GM15510 (cell line): ENCODE measurements around the gene JAZF1.

Experiments
- POLR2A ChIP-seq: IDR thresholded peaks from 3 replicates; pipeline ENCODE4 v1.6.1; 2011; ENCODE audit warnings: borderline replicate concordance; ENCODE audit not compliant: insufficient read length; ENCODE audit errors: extremely low read depth

The JAZF1 gene

DNA sequence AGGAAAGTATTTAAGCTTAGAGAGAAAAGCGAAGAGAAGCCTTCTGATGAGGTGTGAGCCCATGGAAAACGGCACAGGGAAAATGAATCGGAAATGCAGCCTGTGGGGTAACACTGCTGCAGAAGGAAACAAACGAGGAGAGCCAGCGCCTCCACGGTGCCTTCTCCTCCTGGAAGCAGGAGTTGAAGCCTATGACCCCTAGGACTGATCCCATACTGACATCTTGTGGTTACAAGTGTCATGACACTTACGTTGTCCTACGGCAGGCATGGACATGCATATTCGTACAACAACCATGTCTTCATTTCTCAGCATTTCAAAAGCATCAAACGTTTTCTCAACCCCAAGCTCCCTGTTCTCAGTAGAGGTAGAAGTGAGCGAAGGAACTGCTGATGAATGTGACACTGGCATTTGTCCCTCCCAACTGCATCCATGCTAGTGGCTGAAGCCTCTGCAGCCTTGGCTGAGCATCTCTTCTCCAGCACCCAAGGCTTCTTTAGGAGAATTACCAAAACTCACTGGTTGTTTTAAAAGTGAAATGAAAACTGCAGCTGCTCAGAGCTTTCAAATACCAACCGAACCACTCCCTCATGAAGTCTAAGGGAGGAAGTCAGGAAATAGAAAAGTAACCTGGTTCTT lies 160.2 kb downstream of the JAZF1 start:
- no peak for TF ChIP-seq POLR2A

DNA sequence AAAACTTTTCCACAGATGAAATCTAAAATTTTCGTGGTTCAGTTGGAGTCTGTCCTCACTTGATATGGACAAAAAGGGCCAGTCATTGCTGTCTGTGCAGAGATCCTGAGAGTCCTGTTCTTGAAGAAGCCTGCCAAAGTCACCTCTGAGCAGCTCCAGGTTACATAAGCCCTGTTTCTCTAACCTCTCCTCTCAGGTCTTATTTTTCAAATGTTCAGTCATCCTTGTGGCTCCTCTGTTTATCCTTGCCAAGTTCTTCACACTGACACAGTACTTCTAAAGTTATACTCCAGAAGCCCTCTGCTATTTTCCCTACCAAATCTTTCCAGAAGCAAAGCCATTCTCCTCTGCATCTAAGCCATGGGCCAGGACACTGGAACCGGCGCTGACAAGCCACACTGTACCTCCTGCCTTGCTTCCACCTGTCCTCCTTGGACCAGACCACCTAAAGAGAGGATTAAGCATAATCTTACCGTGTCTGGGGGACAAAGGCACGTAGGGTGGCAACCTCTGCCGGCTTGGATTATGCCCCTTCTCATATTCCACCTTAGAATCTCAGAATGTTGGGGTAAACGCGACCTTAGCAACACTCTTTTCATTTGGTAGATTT lies 161.6 kb downstream of the JAZF1 start:
- no peak for TF ChIP-seq POLR2A

DNA sequence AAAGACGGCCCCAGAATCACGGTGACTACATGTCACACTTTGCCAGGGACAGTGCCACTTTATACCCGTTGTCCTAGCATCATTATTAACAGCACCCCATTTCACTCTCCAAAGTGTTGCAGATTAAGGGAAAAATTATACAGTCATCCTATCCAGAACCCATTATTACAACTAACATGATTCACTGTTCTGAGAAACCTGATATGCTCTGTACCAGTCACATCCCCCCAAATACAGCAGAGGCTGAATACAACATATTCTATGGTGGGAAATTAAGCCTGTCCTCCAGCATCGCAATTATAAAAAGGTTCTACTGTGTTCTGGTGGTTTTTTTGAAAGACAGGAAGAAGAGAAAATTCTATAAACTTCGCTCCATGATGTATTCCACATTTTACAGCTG lies 162.1 kb downstream of the JAZF1 start:
- TF ChIP-seq POLR2A = no peak

DNA sequence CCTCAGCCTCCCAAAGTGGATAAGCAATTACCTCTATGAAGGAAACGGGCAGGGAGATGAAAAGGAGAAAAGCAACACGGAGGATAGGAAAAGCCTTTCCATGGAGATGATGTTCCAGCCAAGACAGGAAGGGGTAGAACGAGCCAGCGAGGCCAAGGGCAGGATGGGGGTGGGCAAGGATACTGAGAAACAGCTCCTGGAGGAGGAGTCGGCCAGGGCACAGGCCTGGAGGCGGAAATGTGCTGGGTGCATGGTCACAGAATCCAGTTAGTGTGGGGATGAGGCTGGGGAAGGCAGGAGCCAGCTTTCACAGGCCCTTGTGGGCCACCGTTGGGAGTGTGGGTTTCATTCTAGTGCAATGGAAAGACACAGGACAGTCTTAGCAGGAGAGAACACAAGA lies 162.6 kb downstream of the JAZF1 start:
- TF ChIP-seq POLR2A = no peak

DNA sequence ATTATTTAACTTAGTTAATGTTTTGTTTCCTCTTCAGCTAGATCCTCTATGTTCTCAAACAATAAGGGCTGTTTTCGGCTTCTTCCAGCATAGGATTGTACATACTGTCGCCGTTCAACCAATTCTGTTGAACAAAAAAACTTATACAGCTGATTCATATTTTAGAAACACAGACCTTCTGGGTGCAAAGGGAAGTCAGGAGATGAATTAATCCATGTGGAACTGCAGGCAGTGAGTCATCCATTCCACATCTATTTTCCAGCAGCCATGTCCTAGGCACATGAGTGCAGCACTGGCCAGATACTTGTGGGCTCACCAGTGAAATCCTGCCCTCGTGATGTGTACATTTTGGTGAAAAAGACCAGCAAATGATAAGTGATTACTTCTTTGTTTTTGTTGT lies 163.2 kb downstream of the JAZF1 start:
- TF ChIP-seq POLR2A = no peak

DNA sequence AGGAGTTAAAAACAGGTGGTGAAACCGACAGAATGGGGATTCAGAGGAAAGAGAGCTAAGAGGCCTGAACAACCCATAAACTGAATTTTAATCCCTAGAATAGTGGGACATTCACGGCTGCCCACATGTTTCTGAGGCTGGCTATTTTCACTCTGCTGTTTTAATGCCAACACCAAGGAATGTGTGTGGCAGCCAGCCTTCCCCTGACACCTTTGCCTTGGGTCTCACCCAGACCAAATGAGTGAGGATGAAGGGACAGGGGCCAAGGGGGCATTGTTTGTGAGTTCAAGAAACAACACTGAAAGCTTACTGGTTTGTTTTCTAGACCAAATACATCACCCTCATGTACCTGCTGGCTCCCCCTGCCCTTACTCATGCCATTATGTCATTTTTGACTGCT lies 164.3 kb downstream of the JAZF1 start:
- TF ChIP-seq POLR2A = no peak

DNA sequence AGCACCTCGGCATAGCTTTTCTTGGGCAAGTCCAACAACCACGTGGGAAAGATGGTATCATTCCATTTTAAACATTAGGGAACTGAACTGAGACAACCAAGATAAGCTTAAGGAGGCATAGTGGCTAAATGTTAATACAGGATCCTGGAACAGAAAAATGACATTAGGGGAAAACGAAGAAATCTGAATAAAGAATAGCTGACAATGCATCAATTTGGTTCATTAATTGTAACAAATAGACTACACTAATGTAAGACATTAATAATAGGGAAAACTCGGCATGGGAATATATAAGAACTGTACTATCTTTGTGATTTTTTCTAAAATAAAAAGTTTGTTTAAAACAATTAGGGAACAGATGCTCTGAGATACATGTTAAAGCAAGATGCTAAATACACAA lies 165.4 kb downstream of the JAZF1 start:
- TF ChIP-seq POLR2A = no peak

DNA sequence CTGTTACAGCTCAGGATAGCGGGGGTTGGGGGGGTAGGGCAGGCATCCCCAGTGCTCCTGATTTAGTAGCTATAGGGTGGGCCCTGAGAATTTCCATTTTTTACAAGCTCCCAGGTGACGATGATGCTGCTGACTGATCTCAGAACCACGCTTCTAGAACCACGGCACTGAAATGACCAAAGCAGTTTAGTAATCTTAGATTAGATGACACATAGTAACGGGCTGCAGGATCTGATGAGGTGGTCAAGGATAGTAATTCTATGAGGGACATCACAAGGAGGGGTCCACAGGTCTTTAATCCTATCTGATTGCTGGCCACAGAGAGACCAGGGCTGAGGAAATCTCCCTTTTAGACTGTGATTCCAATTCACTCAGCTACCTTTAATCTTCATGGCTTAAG lies 167.2 kb downstream of the JAZF1 start:
- no peak for TF ChIP-seq POLR2A

DNA sequence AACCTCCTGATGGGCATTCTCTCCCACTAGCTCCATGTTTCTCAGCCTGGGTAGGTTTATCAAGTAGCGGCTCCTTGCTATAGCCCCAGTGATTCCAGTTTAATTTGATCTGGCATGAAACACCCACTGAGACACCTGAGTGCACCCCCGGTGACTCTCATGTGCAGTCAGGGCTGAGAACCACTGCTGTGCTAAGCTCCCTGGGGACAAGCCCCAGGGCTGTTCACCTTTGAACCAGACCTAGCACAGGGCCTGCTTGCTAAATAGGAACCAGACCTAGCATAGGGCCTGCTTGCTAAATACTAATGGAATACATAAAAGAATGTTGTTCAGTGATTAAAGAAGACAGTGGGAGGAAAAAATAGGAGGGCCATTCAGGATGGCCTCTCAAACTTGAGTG lies 167.6 kb downstream of the JAZF1 start:
- no peak for TF ChIP-seq POLR2A

DNA sequence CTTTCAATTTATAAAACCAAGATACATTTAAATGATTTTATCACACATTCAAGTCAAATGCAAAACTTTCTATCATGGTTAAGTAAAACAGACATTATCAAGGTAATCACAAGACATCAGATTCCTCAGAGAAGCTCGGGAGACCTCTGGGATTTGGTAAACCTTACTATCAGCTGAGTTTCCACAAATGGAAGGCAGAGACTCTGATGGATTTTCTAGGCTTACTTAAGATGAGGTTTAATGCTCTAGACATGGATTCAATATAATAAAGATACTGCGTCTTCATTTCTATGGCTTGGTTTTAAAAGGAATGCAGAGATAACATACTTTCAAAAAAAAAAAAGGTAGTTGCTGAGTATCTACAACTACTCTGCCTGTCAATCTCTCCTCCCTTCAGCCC lies 171.7 kb downstream of the JAZF1 start:
- TF ChIP-seq POLR2A = no peak

DNA sequence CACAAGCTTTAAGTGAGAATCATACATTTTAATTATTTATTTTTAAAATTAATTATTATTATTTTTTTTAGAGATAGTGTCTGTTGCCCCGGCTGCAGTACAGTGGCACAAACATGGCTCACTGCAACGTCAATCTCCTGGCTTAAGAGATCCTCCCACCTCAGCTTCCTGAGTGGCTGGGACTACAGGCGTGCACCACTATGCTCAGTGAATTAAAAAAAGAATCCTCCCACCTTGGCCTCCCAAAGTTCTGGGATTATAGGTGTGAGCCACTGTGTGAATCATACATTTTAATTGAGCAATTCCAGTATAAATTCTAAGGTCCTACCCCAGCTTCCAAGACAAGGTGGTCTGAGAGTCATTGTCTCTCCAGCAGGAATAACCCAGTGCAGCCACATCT lies 172.4 kb downstream of the JAZF1 start:
- no peak for TF ChIP-seq POLR2A

DNA sequence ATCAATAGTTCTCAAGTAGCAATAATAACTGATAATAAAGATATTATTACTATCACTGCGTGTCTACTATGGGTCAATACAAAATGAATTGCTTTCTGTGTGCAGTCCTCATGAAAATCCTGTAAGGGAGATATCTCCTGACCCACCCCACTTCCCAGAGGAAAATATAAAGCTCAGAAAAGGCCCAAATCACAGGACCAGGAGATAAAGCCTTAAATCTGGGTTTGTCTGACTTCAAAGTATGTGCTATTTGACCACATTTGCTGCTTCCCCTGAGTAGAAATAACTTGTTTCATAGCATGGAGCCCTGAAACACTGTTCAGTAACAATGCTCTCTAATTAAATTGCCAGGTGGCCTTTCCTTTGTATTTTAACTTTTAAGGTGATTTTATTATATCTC lies 174.1 kb downstream of the JAZF1 start:
- TF ChIP-seq POLR2A = no peak

DNA sequence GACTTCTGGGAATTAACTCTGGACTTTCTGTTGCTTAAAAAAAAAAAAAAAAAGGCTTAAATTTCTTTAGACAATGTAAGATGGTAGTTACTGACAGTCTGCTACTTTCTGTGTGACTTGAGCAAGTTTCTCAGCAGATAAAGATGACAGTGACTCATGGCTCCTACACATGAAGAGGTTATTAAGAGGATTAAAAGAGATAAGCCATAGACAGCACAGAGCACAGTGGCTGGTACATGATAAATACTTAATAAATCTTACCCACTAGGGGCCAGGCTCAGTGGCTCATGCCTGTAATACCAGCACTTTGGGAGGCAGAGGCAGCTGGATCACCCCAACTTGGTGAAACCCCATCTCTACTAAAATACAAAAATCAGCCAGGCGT lies 174.8 kb downstream of the JAZF1 start:
- TF ChIP-seq POLR2A = no peak

DNA sequence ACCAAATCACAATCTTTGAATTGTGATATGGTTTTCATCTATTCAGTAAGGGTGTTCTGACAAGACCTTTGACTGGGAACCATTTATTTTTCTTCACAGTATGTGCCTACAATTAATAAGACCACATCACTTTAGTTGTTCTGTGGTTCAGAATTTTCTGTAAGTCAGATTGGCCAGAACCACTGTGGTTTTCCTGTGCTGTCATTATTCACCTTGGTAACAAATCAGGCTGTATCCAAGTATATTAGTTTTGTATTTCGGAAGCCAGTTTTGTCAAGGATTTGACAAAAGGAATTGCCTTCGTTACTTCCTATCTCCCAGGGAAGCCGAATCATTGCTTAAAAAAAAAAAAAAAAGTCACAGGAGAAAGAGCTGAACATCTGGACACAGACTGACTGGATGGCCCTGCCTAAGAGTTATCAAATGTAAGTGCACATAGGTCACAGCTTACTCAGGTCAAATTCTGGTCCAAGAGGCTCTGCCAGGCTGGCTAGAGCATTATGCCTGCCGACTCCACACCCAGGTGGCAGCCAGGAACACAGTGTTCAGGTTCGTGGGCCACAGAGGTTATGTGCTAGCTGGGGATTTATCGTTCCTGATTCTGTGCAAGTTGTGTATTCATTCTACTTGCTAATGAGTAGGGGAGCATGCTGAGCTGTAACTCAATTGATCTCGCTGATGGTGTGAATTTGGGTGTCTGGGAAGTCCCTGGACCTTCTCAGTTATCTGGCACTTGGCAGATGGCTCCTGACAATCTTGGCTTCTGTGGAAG lies 175.3 kb downstream of the JAZF1 start:
- TF ChIP-seq POLR2A = no peak

DNA sequence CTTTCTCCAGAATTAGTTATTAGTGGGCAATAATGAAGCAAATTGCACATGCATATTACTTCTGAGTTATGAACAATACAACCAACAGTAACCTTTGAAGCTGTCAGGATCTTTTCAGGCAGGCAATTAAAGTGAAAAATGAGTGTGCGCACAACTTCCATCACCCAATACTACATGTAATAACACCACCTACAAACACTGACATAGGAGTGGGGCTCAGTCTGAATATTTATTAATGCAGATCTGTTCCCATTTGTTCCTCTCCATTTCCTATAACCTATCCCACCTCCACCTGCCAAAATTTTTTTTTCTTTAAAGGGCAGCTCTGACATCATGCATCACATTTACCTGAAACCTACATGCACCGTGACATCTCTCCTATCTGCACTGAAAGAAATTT lies 177.2 kb downstream of the JAZF1 start:
- no peak for TF ChIP-seq POLR2A

DNA sequence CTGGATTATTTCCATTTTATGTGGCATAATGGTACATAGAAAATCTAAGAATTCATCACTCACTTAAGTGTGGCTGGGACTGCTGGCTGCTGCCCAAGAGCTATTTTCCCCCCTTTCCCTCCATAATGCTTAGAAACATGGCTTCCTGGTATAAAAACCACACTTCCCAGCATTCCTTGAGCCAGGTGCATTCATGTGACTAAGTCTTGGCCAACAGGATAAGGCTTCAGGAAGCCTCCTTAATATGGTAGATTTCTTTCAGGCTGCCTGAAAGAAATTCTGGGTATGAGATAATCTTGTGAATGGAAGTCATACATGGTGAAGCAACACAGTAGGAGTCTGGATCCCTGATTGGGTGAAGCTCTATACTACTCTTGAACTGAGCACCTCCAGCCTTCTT lies 178.0 kb downstream of the JAZF1 start:
- no peak for TF ChIP-seq POLR2A
